HL-60 (cell line): Measurements from ENCODE around the gene CEP78.

ENCODE experiments used
- CTCF ChIP-seq: IDR thresholded peaks from one replicate; pipeline ENCODE4 v1.5.1; 2011; ENCODE audit warnings: low read length, control low read depth, inconsistent platforms; ENCODE audit not compliant: insufficient read depth
- POLR2AphosphoS5 ChIP-seq: IDR thresholded peaks from 2 replicates; pipeline ENCODE4 v1.6.1; 2012; ENCODE audit warnings: low read depth
- REST ChIP-seq: IDR thresholded peaks from 2 replicates; pipeline ENCODE4 v1.6.1; 2012; ENCODE audit warnings: low read depth; ENCODE audit not compliant: insufficient replicate concordance

GRCh38 chr9:78252616-78253015 lies 16.7 kb downstream of the CEP78 start:
- TF ChIP-seq POLR2AphosphoS5 (no peak), CTCF (no peak), REST (no peak)
